HG03558 (cell line): ENCODE data around the gene DNAH12.
"Not testable (repeated sequence)": the region's sequence is repeated elsewhere in the genome, so short reads cannot be mapped to it uniquely, and the experiment has no call there.

ENCODE experiments used
- ATAC-seq: cut with Tn5 transposase; IDR thresholded peaks from one replicate; pipeline ENCODE4 v1.9.1; 2021; ENCODE audit warnings: moderate number of reproducible peaks; ENCODE audit not compliant: unreplicated experiment; ENCODE audit errors: extremely low read depth

Gene DNAH12

GRCh38 chr3:57331078-57331610 lies 213.0 kb downstream of the DNAH12 start:
- ATAC-seq, result no peak

GRCh38 chr3:57326498-57326897 lies 217.6 kb downstream of the DNAH12 start:
- ATAC-seq, result not testable (repeated sequence)

- no peak for ATAC-seq
These were observed 229.9 kb downstream of the DNAH12 start for GRCh38 chr3:57314204-57314603.

GRCh38 chr3:57309769-57310360 lies 234.3 kb downstream of the DNAH12 start:
- ATAC-seq, result no peak

GRCh38 chr3:57303520-57303919 lies 240.6 kb downstream of the DNAH12 start:
- ATAC-seq, result not testable (repeated sequence)

- no peak for ATAC-seq
These were observed 246.1 kb downstream of the DNAH12 start for GRCh38 chr3:57298041-57298440.

GRCh38 chr3:57292897-57293526 lies 251.1 kb downstream of the DNAH12 start:
- ATAC-seq, result no peak

GRCh38 chr3:57292159-57292896 lies 251.8 kb downstream of the DNAH12 start, which contains the start of gene ASB14:
ASB14 (minus strand) TSS chr3:57292685; CDS start chr3:57292033, 652 bp downstream.
- ATAC-seq, result no peak

- ATAC-seq, result no peak
These were observed 255.7 kb downstream of the DNAH12 start for GRCh38 chr3:57288403-57288802.

GRCh38 chr3:57287205-57287604 lies 256.9 kb downstream of the DNAH12 start:
- ATAC-seq, result no peak

GRCh38 chr3:57283334-57283733 lies 260.8 kb downstream of the DNAH12 start:
- no peak for ATAC-seq

- no peak for ATAC-seq
These were observed 262.4 kb downstream of the DNAH12 start for GRCh38 chr3:57281715-57282114.

- ATAC-seq, result no peak
These were observed 264.5 kb downstream of the DNAH12 start for GRCh38 chr3:57279685-57280084.

- no peak for ATAC-seq
These were observed 265.9 kb downstream of the DNAH12 start for GRCh38 chr3:57278237-57278636.

GRCh38 chr3:57275393-57275792 lies 268.8 kb downstream of the DNAH12 start:
- no peak for ATAC-seq

GRCh38 chr3:57274845-57275244 lies 269.3 kb downstream of the DNAH12 start:
- ATAC-seq, result no peak

GRCh38 chr3:57268416-57268815 lies 275.7 kb downstream of the DNAH12 start:
- ATAC-seq, result no peak

- ATAC-seq, result no peak
These were observed 282.2 kb downstream of the DNAH12 start for GRCh38 chr3:57261929-57262328.

GRCh38 chr3:57261119-57261518 lies 283.0 kb downstream of the DNAH12 start:
- no peak for ATAC-seq

GRCh38 chr3:57257678-57258077 lies 286.5 kb downstream of the DNAH12 start:
- ATAC-seq, result no peak

- ATAC-seq, result no peak
These were observed 287.3 kb downstream of the DNAH12 start for GRCh38 chr3:57256844-57257243.
